HepG2 (cell line): Measurements from ENCODE around the gene FOLR3. TPM values are rescaled to one million over a fixed set of nuclear protein-coding genes. Genes with fewer than 3 reads are reported as not detected.

Experiments used
- BORCS8-MEF2B ChIP-seq: sonication (generic); formaldehyde crosslinking; IDR thresholded peaks from 2 replicates; pipeline ENCODE4 v1.8.0; 2022; ENCODE audit warnings: mild to moderate bottlenecking, missing genetic modification reagents
- CENPBD1 ChIP-seq: sonication (generic); formaldehyde crosslinking; IDR thresholded peaks from 2 replicates; pipeline ENCODE4 v1.8.0; 2022; ENCODE audit warnings: missing genetic modification reagents, low read depth, mild to moderate bottlenecking, borderline replicate concordance
- ELF4 ChIP-seq: sonication (generic); formaldehyde crosslinking; IDR thresholded peaks from 2 replicates; pipeline ENCODE4 v1.5.0; 2020; ENCODE audit warnings: missing genetic modification reagents, mild to moderate bottlenecking, moderate library complexity, borderline replicate concordance
- HNF4G ChIP-seq, 2 experiments: sonication (generic) in 1 of 2; formaldehyde crosslinking in 1 of 2; IDR thresholded peaks; 2 replicates each; pipeline versions ENCODE4 v1.4.0 to v1.6.1; 2011 to 2020; ENCODE audit warnings: borderline replicate concordance in 2 of 2, low read depth in 2 of 2, mild to moderate bottlenecking in 2 of 2, low read length in 1 of 2, missing genetic modification reagents in 1 of 2, moderate library complexity in 1 of 2
- IKZF5 ChIP-seq: IDR thresholded peaks from 2 replicates; pipeline ENCODE4 v1.6.1; 2018; ENCODE audit warnings: missing genetic modification reagents, mild to moderate bottlenecking, missing compliant biosample characterization
- JUNB ChIP-seq: sonication (generic); formaldehyde crosslinking; IDR thresholded peaks from 2 replicates; pipeline ENCODE4 v1.8.0; 2022; ENCODE audit warnings: missing genetic modification reagents, mild to moderate bottlenecking, borderline replicate concordance
- KLF11 ChIP-seq: IDR thresholded peaks from 2 replicates; pipeline ENCODE4 v1.6.1; 2016; ENCODE audit warnings: missing compliant biosample characterization
- MYPOP ChIP-seq: sonication (generic); formaldehyde crosslinking; IDR thresholded peaks from 2 replicates; pipeline ENCODE4 v1.8.1; 2023; ENCODE audit warnings: mild to moderate bottlenecking, moderate library complexity, missing genetic modification reagents
- MZF1 ChIP-seq: sonication (generic); formaldehyde crosslinking; IDR thresholded peaks from 2 replicates; pipeline ENCODE4 v1.8.1; 2023; ENCODE audit warnings: mild to moderate bottlenecking, missing genetic modification reagents, borderline replicate concordance
- RBM39 ChIP-seq: fragments of 200-400 bp; formaldehyde crosslinking; IDR thresholded peaks from one replicate; pipeline ENCODE4 v1.6.1; 2018; ENCODE audit warnings: antibody characterized with exemption, mild to moderate bottlenecking, low read depth, low read length; ENCODE audit not compliant: poor library complexity, severe bottlenecking
- SNRNP70 ChIP-seq: fragments of 200-400 bp; formaldehyde crosslinking; IDR thresholded peaks from 2 replicates; pipeline ENCODE4 v1.6.1; 2017; ENCODE audit warnings: mild to moderate bottlenecking, low read depth, low read length, moderate library complexity
- ZFP91 ChIP-seq: sonication (generic); formaldehyde crosslinking; IDR thresholded peaks from 2 replicates; pipeline ENCODE4 v1.9.0; 2022; ENCODE audit warnings: missing genetic modification reagents, mild to moderate bottlenecking, borderline replicate concordance
- ZNF296 ChIP-seq: sonication (generic); formaldehyde crosslinking; conservative IDR thresholded peaks from 2 replicates; pipeline ENCODE4 v1.5.0; 2020; ENCODE audit warnings: mild to moderate bottlenecking, missing genetic modification reagents
- ZNF678 ChIP-seq: sonication (generic); formaldehyde crosslinking; IDR thresholded peaks from 2 replicates; pipeline ENCODE4 v1.4.0; 2020; ENCODE audit warnings: mild to moderate bottlenecking, missing genetic modification reagents
- ZNF746 ChIP-seq: sonication (generic); formaldehyde crosslinking; IDR thresholded peaks from 2 replicates; pipeline ENCODE4 v1.8.0; 2022; ENCODE audit warnings: mild to moderate bottlenecking, missing genetic modification reagents
- ZNF788 ChIP-seq: sonication (generic); formaldehyde crosslinking; IDR thresholded peaks from 2 replicates; pipeline ENCODE4 v1.5.0; 2020; ENCODE audit warnings: mild to moderate bottlenecking, missing genetic modification reagents, borderline replicate concordance
- polyA plus RNA-seq, 8 experiments: library from polyadenylated mRNA; depleted of rRNA in 3 of 8; stranded (reverse) in 7 of 8; unstranded in 1 of 8; fragments of >200 nt; fragmentation: Illumina TruSeq in 4 of 8; extraction: Trizol in 4 of 8; gene quantifications; 2 replicates each; pipeline versions ENCODE4 v1.2.1 to v1.2.3, GENCODE V29; 2011 to 2016; ENCODE audit warnings: low read depth in 4 of 8, missing spikeins in 1 of 8, mixed read lengths in 1 of 8; ENCODE audit not compliant: insufficient read depth in 1 of 8
- total RNA-seq, 5 experiments: library from RNA; depleted of rRNA; stranded (reverse); fragments of >200 nt; fragmentation: Illumina TruSeq; extraction: Trizol; gene quantifications; 2 replicates each; pipeline ENCODE4 v1.2.3, GENCODE V29; 2016; ENCODE audit warnings: low read depth in 1 of 5
- TF ChIP-seq, protein P1 (sequence below): IDR thresholded peaks from 2 replicates; pipeline ENCODE4 v1.6.1; 2016; ENCODE audit warnings: mild to moderate bottlenecking, missing biosample characterization, missing genetic modification reagents
- TF ChIP-seq, protein P2 (sequence below): IDR thresholded peaks from 2 replicates; pipeline ENCODE4 v1.6.1; 2016; ENCODE audit warnings: low read depth, borderline replicate concordance

FOLR3 gene
- total and polyA plus RNA-seq, 2 of the 13 experiments (the other 11 are each of a cell fraction or from before 2014, with no cell fraction given) = not detected

DNA sequence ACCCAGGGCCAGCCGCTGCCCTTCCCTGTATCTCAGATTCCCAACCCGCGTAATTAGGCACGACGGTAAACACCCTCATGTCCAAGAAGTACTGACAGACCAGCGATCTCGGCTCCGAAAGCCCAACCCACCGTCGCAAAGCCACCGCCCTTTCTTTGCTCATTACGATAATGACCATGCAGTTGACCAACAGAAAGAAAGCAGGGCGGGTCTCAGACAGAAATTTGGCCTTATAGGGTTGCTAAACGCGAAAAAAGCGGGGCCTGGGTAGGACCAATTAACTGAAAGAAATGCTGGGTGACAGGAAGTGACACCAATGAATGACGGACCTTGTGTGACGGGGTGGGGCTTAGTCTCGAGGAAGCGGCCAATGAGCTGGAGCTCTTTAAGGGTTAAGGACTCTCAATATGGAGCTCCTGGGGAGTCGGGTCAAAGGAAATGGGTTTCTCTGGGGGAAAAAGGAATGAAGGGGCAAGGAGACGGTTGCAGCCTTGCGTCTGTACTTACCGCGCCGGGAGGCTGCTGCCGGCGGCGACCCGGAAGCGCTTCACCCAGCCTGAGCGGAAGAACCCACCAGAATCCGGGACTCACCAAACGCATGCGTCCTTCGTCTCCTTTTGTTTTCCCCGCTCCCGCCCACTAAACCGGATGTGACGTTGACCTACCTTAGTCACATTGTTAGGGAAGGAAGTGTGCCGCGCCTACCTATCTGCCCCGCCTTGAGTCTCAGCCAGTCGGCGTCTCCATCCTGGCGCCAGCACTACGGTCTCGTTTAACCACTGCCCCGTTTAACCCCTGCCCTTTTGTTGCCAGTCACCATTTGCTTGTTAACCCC is 23.2 kb upstream of the FOLR3 start, which contains the start of gene ANAPC15 (continued):
- TF ChIP-seq ELF4 (CRISPR knock-in tag) (peak; percentile 59; the same call in 1 of the 2 replicates), IKZF5 (CRISPR knock-in tag) (peak; percentile 27; the same call in 1 of the 2 replicates), ZFP91 (peak; percentile 55), KLF11 (CRISPR knock-in tag) (no peak), RBM39 (no peak), ZNF678 (CRISPR knock-in tag) (no peak), HNF4G (IDR thresholded peaks at IDR 0.05; ENCODE audit: borderline replicate concordance, low read depth, low read length) (no peak), HNF4G (CRISPR knock-in tag; IDR thresholded peaks at IDR 0.05; ENCODE audit: borderline replicate concordance, low read depth) (no peak), SNRNP70 (no peak), BORCS8-MEF2B (no peak; the same call in 1 of the 2 replicates), CENPBD1 (CRISPR knock-in tag) (no peak), MYPOP (CRISPR knock-in tag) (no peak), JUNB (no peak), ZNF296 (CRISPR knock-in tag) (no peak), ZNF746 (CRISPR knock-in tag) (no peak), ZNF788 (CRISPR knock-in tag) (peak; percentile 70; the same call in 1 of the 2 replicates), MZF1 (CRISPR knock-in tag) (no peak)
- TF ChIP-seq, protein P1, sequence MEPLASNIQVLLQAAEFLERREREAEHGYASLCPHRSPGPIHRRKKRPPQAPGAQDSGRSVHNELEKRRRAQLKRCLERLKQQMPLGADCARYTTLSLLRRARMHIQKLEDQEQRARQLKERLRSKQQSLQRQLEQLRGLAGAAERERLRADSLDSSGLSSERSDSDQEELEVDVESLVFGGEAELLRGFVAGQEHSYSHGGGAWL (CRISPR knock-in tag) = no peak
- TF ChIP-seq, protein P2, sequence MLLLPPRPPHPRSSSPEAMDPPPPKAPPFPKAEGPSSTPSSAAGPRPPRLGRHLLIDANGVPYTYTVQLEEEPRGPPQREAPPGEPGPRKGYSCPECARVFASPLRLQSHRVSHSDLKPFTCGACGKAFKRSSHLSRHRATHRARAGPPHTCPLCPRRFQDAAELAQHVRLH = peak; percentile 11; the same call in 1 of the 2 replicates
